NCI-H2171 (cell line): ENCODE measurements around the gene CTDP1.
"Not testable (repeated sequence)": the region's sequence is repeated elsewhere in the genome, so short reads cannot be mapped to it uniquely, and the experiment has no call there.

Experiments
- DNase-seq: peaks from one replicate; lab custom pipeline; 2025; lab: John Stamatoyannopoulos, UW

The CTDP1 gene

GRCh38 chr18:79698668-79699335 lies 19.2 kb downstream of the CTDP1 start:
- no peak for DNase-seq

- no peak for DNase-seq
Observed at GRCh38 chr18:79699653-79700052, 20.1 kb downstream of the CTDP1 start.

GRCh38 chr18:79702906-79703305 lies 23.3 kb downstream of the CTDP1 start:
- DNase-seq = no peak

DNA sequence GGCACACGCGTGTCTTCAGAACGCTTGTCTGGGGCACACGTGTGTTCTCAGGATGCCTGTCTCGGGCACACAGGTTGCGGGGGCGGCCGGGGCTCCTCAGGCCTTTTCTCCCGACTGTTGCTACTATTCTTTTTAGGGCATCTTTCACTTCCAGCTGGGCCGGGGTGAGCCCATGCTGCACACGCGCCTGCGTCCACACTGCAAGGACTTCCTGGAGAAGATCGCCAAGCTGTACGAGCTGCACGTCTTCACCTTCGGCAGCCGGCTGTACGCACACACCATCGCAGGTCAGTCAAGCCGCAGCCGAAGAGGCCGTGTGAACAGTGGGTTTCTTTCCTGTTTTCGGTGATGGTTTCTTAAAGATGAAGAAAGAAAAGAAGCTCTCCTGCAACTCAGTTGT lies 25.0 kb downstream of the CTDP1 start:
- no peak for DNase-seq

DNA sequence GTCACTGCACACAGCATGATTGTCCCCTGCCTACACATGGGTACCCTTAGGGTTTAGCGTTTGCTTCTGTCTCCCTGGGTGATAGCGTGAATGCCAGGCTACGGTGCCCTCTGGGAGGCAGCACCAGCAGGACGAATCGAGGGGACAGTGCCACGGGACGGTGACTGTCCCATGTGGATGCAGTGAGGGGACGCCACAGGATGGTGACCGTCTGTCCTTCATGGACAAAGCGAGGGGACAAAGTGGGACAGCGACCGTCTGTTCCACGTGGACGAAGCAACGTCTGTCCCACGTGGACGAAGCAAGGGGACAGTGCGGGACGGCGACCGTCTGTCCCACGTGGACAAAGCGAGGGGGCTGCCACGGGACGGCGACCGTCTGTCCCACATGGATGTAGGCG lies 25.7 kb downstream of the CTDP1 start:
- no peak for DNase-seq

- no peak for DNase-seq
Observed at GRCh38 chr18:79706006-79706405, 26.4 kb downstream of the CTDP1 start.

DNA sequence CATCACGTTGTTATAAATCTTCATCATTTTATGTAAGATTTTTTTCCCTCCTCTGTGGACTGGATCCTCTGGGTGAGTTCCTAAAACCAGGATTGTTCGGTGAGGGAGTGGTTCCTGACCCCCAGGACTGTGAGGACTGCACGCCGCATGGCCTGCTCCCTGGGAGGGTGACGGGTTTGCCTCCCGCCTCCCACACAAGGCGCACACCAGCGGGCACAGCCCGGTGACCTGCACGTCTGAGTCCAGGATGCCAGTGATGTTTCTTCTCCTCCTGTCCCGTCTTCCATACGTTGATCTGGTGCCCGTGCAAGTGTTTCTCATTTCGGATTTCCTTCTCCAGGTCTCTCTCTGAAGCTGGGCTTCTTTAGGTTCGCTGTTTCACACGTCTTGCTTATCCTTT lies 27.1 kb downstream of the CTDP1 start:
- no peak for DNase-seq

- DNase-seq = no peak
Observed at GRCh38 chr18:79707239-79707638, 27.6 kb downstream of the CTDP1 start.

DNA sequence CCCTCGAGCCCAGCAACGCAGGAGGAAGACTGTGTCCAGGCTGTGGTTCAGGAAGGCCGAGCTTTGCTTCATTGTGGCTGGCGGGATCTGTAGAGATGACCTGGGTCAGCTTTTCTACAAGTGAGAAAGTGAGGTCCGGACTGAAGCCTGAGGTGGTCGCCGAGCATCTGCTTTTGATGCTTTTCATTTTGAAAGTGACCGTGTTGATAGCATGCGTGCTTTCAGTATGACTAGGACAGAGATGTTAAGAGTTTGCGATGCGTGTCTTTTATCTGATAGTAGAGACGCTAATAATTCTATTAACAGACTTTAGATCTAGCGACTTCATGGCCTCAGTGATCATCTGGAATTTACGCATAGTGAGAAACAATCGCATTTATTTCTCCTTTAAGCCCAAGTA lies 28.1 kb downstream of the CTDP1 start:
- DNase-seq = no peak

DNA sequence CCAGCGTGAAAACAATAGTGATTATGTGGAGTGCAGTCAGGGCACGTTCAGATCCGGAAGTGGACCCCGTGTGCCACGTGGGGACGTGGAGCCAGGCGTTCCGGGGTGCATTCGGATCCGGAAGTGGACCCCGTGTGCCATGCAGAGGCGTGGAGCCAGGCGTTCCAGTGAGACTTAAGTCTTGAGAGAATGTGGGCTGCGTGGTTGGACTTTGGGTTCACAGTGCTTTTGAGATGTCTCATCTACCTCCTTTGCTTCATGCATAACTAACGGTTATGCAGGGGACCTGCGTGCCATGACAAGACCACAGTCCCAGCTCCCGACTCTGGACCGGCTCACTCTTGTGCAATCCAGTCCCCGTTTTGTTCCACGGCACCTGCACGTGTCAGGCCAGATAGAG lies 28.8 kb downstream of the CTDP1 start:
- no peak for DNase-seq

- no peak for DNase-seq
Observed at GRCh38 chr18:79712206-79712857, 32.7 kb downstream of the CTDP1 start.

DNA sequence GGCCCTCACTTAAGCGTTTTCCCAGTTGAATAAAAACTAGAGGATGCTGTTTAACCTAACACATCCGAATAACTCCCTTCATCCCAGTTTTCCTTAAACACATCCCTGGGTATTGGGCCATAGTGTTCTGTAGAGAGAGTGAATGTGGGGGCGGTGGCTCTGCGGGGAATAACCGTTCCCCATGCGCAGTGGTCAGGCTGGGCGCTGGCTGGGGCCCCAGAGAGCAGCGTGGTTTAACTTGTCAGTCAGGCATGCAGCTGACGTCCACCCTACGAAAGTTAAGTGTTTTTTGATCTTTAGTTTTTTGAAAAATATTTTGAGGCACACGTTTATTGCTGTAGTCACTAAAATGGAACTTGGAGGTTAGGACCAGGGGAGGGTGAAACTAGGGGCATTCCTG lies 33.7 kb downstream of the CTDP1 start:
- no peak for DNase-seq

GRCh38 chr18:79714531-79715240 lies 35.1 kb downstream of the CTDP1 start:
- no peak for DNase-seq

GRCh38 chr18:79715280-79715679 lies 35.7 kb downstream of the CTDP1 start:
- DNase-seq = no peak

DNA sequence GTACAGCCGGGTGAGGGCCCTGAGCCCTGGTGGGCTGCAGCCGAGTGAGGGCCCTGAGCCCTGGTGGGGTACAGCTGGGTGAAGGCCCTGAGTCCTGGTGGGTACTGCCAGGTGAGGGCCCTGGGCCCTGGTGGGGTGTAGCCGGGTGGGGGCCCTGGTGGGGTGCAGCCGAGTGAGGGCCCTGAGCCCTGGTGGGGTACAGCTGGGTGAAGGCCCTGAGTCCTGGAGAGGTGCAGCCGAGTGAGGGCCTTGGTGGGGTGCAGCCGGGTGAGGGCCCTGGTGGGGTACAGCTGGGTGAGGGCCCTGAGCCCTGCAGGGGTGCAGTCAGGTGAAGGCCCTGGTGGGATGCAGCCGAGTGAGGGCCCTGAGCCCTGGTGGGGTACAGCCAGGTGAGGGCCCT lies 37.5 kb downstream of the CTDP1 start:
- no peak for DNase-seq

DNA sequence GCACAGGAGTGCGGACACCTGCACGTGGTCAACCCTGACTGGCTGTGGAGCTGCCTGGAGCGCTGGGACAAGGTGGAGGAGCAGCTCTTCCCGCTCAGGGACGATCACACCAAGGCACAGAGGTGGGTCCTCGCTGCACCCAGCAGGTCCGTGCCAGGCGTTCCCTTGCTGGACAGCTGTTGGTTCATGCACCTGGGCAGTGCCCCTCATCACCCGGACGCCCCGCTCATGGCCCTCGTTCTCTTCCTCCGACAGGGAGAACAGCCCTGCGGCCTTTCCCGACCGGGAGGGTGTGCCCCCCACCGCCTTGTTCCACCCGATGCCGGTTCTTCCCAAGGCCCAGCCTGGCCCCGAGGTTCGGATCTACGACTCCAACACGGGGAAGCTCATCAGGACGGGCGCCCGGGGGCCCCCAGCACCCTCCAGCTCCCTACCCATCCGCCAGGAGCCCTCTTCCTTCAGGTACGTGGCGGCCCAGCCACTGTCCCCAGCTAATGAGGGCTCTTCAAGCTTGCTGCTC lies 38.0 kb downstream of the CTDP1 start:
- no peak for DNase-seq

DNA sequence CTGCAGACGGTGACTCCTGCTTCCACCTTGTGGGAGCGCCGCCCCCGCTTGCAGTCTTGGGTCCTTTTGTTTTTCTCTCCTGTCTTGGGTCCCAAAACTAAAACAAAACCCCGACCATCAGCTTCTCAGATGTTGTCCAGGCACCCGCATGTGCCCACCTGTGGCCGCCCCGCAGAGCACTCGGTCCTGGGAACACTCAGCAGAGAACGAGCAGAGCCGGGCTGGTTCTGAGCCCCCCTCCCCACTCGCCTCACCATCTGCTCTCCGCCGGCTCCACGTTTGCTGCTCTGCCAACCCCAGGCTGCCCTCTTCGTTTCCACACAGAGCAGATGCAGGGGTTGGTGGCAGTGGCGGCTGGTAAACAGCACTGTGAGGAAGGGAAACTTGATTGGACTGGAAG lies 38.5 kb downstream of the CTDP1 start:
- DNase-seq = no peak

DNA sequence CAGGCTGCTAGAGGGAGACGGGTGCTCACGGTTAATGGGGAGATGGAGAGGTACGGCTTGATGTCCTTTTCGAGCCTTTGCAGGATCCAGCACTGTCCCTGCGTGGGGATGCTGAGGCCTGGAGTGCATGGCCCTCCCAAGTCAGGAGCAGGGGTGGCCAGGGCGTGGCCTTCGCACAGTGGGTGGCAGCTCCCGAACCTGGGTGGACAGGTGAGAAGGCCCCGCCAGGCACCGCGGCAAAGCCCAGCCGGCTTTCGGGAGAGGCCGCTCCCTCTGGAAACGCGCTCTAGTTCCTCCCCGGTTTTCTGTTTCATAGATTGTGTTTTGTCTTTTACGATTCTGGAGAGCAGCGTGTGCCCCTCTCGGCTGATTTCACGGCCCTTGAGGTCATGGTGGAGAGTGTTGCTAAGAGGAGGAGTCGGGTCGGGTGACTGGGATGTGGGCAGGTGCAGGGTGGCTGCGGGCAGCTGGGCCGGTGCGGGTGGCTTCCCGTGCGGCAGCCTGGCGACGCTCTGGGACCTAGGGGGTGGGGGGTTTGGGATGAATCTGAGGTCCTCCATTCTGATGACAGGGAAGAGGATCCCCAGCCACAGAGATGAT lies 39.4 kb downstream of the CTDP1 start:
- no peak for DNase-seq

DNA sequence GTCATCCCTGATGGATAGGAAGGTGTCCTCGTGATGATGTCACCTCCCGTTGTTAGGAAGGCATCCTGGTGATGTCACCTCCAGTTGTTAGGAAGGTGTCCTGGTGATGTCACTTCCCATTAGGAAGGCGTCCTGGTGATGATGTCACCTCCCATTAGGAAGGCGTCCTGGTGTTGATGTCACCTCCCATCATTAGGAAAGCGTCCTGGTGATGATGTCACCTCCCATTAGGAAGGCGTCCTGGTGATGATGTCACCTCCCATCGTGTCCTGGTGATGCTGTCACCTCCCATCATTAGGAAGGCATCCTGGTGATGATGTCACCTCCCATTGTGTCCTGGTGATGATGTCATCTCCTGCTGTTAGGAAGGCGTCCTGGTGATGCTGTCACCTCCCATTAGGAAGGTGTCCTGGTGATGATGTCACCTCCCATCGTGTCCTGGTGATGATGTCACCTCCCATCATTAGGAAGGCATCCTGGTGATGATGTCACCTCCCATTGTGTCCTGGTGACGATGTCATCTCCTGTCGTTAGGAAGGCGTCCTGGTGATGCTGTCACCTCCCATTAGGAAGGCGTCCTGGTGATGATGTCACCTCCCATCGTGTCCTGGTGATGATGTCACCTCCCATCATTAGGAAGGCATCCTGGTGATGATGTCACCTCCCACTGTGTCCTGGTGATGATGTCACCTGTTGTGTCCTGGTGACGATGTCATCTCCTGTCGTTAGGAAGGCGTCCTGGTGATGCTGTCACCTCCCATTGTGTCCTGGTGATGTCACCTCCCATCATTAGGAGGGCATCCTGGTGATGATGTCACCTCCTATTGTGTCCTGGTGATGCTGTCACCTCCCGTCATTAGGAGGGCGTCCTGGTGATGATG lies 40.1 kb downstream of the CTDP1 start:
- DNase-seq = not testable (repeated sequence)

GRCh38 chr18:79720359-79720733 lies 40.7 kb downstream of the CTDP1 start:
- DNase-seq = no peak

GRCh38 chr18:79723036-79723435 lies 43.4 kb downstream of the CTDP1 start:
- DNase-seq = no peak

DNA sequence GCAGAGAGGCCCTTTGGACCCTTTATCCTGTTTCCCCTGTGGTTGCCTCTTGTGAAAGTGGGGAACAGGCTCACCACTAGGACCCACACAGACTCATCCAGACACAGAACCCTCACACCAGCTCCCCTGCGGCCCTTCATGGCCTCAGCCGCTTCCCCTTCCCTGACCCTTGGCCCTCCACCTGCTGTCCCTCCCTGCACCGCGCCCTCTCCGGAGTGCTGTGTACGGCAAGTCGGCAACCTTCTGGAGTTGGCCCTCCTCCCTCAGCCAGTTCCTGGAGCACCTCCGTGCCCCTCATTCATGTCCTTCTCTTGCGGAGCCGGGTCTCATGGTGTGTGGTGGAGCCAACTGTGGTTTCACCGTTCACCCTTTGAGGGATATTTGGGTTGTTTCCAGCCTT lies 44.0 kb downstream of the CTDP1 start:
- no peak for DNase-seq
